Left lung (tissue), 10 donors: Measurements from ENCODE around the gene PTGR3. TPM values are rescaled to one million over a fixed set of nuclear protein-coding genes. Genes with fewer than 3 reads are reported as not detected.

Experiments
- ATAC-seq: fragments of 200-7000 bp; cut with Tn5 transposase; one replicate; pipeline ENCODE4 v1.9.1; 2020; ENCODE audit warnings: moderate library complexity
- DNase-seq, 4 donors: peaks; one replicate each; pipeline ENCODE4 v3.0.0-alpha.2; 2013 to 2020
- H3K27ac ChIP-seq, 2 donors: fragments of 200-600 bp; sonication (generic) in 1 of 2; one replicate each; pipeline versions ENCODE4 v1.5.0 to v1.8.0; 2020 to 2021
- H3K27me3 ChIP-seq, 2 donors: fragments of 200-600 bp; sonication (generic) in 1 of 2; one replicate each; pipeline versions ENCODE4 v1.5.0 to v1.8.0; 2020 to 2021
- H3K36me3 ChIP-seq, 2 donors: fragments of 200-600 bp; sonication (generic) in 1 of 2; one replicate each; pipeline versions ENCODE4 v1.5.0 to v1.8.0; 2020 to 2021
- H3K4me1 ChIP-seq, 2 donors: fragments of 200-600 bp; one replicate each; pipeline ENCODE4 v1.8.0; 2021
- H3K4me3 ChIP-seq, 2 donors: fragments of 200-600 bp; sonication (generic) in 1 of 2; one replicate each; pipeline versions ENCODE4 v1.5.0 to v1.8.0; 2020 to 2021; ENCODE audit warnings: mild to moderate bottlenecking in 1 of 2
- H3K9me3 ChIP-seq, 2 donors: fragments of 200-600 bp; sonication (generic) in 1 of 2; one replicate each; pipeline versions ENCODE4 v1.5.0 to v1.8.0; 2020 to 2021
- intact Hi-C, 2 donors: fragments of 100-400 bp; cut with DNase I; formaldehyde crosslinking; loops; one replicate each; pipeline versions ENCODE4 v1.11.2 to v1.14.2; 2022
- polyA plus RNA-seq, 6 donors: library from polyadenylated mRNA; unstranded; fragments of 120-200 nt; gene quantifications; one replicate each; pipeline ENCODE4 v1.2.1, GENCODE V29; 2013; ENCODE audit not compliant: insufficient read length in 6 of 6
- total RNA-seq, 2 donors: library from RNA; stranded (reverse); fragmentation: NEBNext Ultra II Directional; extraction: Animal tissue kit (Norgen Biotek cat#: 25700); gene quantifications; one replicate each; pipeline ENCODE4 v1.2.1, GENCODE V29; 2021
- TF ChIP-seq, protein P1 (sequence below), 2 donors: fragments of 200-600 bp; sonication (generic) in 1 of 2; IDR thresholded peaks; one replicate each; pipeline versions ENCODE4 v1.5.0 to v1.8.0; 2021; ENCODE audit warnings: antibody characterized with exemption in 2 of 2
- donor health status: DM: no; HTN: yes; CAD: no.
- donor health status: DM: no; HTN: no; CAD: no.

Gene PTGR3
- total and polyA plus RNA-seq, 8 donors: 25.7 to 55.0 (median 46.4) TPM

DNA sequence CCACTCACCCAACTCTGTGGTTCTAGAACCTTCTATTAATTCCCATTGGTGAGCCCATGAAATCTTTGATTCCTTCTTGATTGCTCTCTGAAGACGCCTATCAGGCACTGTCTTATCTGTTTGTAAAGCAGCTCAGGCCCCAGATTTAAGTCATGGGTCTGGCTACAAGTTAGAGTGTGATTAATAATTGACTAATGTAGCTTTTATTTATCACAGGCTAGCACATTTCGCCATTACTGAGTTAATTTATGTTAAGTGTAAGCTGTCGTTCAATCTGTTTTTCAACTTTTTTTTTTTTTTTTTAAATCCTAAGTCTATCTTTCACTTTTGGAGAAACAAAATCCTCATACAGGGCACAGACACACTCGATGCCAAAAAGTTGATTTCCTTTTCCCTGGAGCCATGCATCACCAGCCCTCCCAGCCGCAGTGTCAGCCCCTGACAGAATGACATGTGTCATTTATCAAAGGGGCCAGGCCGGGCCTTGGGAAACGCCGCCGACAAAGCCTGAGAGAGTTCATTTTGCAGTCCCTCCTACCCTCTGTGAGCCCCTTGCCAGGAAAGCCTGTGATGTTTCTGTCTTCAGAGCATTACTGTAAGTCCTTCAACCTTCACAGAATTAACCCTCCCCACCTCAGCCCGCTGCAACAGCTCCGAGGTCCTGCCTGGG, 17.5 kb upstream of the PTGR3 start:
- Histone ChIP-seq H3K4me3 (no peak overlapping the region), H3K9me3 (no peaks in the 10 kb centered on the region), H3K27ac (peak overlapping the region; percentile 0 to 24), H3K36me3 (no peaks in the 10 kb centered on the region), H3K27me3 (no peaks in the 10 kb centered on the region), H3K4me1 (peaks cover 11 to 65% of the 10 kb centered on the region in 2 donors)
- no peak for DNase-seq
- peak; percentile 44 for ATAC-seq
- intact Hi-C loops: no loop called here
- TF ChIP-seq, protein P1, sequence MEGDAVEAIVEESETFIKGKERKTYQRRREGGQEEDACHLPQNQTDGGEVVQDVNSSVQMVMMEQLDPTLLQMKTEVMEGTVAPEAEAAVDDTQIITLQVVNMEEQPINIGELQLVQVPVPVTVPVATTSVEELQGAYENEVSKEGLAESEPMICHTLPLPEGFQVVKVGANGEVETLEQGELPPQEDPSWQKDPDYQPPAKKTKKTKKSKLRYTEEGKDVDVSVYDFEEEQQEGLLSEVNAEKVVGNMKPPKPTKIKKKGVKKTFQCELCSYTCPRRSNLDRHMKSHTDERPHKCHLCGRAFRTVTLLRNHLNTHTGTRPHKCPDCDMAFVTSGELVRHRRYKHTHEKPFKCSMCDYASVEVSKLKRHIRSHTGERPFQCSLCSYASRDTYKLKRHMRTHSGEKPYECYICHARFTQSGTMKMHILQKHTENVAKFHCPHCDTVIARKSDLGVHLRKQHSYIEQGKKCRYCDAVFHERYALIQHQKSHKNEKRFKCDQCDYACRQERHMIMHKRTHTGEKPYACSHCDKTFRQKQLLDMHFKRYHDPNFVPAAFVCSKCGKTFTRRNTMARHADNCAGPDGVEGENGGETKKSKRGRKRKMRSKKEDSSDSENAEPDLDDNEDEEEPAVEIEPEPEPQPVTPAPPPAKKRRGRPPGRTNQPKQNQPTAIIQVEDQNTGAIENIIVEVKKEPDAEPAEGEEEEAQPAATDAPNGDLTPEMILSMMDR (IDR thresholded peaks at IDR 0.05): no peak

DNA sequence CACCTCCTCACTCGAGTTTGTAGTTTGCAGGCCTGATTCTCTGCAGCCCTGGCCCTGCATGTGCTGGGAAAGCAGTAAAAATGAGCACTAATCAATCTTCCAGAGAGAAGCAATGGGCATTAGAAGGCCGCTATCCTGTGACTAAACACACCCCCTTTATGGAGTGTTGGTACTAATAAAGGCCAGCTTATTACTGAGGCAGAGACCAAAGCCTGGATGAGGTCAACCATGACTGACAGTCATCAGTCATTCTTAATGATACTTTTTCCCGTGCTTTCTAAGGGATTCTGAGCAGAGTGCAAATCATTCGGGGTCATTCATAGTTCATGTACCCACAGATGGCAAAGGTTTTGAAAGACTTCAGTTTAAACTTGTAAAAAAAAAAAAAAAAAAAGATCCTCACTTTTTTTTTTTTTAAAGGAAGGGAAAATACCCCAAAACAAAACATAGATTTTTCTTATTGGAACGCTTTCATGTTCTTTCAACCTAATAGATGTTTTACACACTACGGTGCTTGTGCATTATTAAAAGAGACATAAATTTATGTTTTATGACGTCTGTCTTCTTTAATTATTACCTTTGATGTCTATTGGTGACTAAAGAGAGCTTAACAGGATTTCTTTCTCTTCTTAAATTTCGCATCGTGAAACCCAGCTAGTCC, 14.9 kb upstream of the PTGR3 start:
- TF ChIP-seq, protein P1 (IDR thresholded peaks at IDR 0.05): no peak
- DNase-seq (no peak), ATAC-seq (no peak)
- H3K9me3 ChIP-seq: no peaks in the 10 kb centered on the region
- H3K36me3 ChIP-seq: no peaks in the 10 kb centered on the region
- H3K4me1 ChIP-seq: peaks cover 11 to 51% of the 10 kb centered on the region in 2 donors
- no peak overlapping the region for H3K4me3 ChIP-seq
- no peaks in the 10 kb centered on the region for H3K27me3 ChIP-seq
- no peak overlapping the region for H3K27ac ChIP-seq
- intact Hi-C loops: no loop called here

DNA sequence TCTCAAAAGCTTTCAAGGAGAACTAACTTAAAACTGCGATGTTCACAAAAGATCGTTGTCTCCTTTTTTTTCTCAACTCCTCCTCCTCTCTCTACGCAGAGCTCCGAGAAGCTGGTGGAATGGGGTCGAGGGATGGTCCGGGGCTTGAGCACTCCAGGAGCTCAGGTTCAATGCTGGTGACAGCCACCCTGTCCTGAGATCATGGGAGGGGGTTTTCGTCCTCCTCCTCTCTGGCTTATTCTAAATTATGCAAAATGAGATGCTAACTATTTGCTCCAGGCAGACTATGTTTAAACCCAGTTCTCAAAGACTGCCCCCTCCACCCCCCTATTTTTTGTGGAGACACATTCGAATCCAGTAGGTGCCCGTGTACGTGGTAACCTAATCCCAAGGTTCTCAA, 13.5 kb upstream of the PTGR3 start:
- no peaks in the 10 kb centered on the region for H3K9me3 ChIP-seq
- no peaks in the 10 kb centered on the region for H3K27me3 ChIP-seq
- H3K4me3 ChIP-seq: no peak overlapping the region
- peaks cover 10 to 46% of the 10 kb centered on the region in 2 donors for H3K4me1 ChIP-seq
- intact Hi-C loops: no loop called here
- ATAC-seq (no peak), DNase-seq (no peak)
- no peaks in the 10 kb centered on the region for H3K36me3 ChIP-seq
- no peak overlapping the region for H3K27ac ChIP-seq
- TF ChIP-seq, protein P1 (IDR thresholded peaks at IDR 0.05): no peak

DNA sequence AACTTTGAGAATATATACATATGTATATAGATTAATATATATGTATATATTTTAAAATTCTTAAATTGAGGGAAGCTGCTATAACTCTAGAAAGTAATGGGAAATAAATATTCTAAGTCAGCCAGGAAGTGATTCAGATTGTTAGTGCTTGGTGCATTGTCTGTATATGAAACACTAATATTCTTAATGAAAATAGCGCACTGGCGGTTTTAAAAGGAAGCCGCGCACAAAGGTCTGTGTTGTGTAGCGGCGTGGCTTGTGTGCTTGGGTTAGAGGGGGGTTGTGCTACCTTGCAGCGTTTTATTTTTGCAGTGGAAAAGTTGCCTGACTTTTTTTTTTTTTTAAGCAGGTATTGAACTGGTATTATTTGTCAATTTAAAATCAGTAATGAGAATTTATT, 13.0 kb upstream of the PTGR3 start:
- Histone ChIP-seq H3K36me3 (no peaks in the 10 kb centered on the region), H3K27ac (no peak overlapping the region), H3K9me3 (no peaks in the 10 kb centered on the region), H3K27me3 (no peaks in the 10 kb centered on the region), H3K4me3 (no peak overlapping the region), H3K4me1 (peaks cover 5 to 41% of the 10 kb centered on the region in 2 donors)
- TF ChIP-seq, protein P1 (IDR thresholded peaks at IDR 0.05): no peak
- ATAC-seq (no peak), DNase-seq (no peak)
- intact Hi-C loops: no loop called here

DNA sequence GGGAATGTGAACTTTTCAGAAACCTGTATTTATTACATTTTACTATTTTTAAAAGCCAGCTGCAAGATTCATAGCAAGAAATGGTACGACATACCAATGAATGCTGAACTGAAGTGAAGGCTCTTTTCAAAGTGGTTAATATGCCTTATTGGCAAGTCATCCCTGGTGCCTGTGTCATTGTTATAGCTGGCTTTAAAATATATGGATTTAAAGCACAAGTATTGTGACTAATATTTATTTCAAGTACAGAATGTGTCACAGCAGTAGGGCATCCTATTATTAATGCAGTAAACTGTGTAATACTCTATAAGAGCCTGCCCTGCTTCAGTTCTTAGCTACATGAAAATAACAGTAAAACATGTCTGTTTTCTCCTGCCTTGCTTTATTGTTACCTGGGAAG, 12.5 kb upstream of the PTGR3 start:
- Histone ChIP-seq H3K36me3 (no peaks in the 10 kb centered on the region), H3K27me3 (no peaks in the 10 kb centered on the region), H3K27ac (no peak overlapping the region), H3K4me3 (no peak overlapping the region), H3K4me1 (peaks cover 0 to 39% of the 10 kb centered on the region in 2 donors), H3K9me3 (no peaks in the 10 kb centered on the region)
- intact Hi-C loops: no loop called here
- ATAC-seq (no peak), DNase-seq (no peak)
- TF ChIP-seq, protein P1 (IDR thresholded peaks at IDR 0.05): no peak
